ENCODE measurements around the gene CYSRT1. TPM values are rescaled to one million over a fixed set of nuclear protein-coding genes. Genes with fewer than 3 reads are reported as not detected.

Gene CYSRT1
- total RNA-seq, 1 experiment from 2014 or later: 1.3 TPM

DNA sequence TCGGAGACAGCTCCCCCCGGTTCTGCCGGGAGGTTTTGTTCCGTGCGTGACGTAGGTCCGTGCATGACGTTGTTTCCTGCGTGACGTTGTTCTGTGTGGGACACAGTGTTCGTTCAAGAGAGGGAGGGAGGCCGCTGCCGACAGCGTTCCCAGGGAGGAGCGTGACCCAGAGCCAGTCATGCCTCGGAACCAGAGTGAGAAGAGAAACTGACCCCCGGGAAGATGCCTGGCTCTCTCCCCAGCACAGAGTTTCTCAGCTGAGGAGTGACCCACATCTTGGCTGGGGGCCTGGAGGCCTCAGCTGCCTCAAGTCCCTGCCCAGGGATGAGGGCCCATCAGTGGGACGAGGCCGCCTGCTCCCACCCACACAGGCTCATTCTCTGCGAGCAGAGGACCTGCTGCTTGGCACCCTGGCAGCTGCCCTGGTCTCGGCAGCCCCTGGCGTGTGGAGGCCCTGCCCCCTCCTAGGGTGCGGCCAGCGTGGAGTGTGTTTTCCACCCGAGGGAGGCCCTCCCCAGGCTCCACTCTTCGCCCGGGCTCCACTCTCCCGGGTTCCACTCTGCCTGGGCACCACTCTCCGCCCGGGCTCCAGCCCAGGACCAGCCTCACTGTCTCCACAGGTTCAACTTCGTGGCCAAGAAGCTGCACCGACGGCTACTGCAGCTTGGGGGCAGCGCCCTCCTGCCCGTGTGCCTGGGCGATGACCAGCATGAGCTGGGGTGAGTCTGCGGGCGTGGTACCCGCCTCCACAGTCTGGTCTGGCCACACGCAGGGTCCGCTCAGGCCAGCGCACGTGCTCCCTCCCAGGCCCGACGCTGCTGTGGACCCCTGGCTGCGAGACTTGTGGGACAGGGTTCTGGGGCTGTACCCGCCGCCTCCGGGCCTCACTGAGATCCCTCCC, 11.6 kb upstream of the CYSRT1 start:
- Histone ChIP-seq H3K4me1 (ENCODE audit: insufficient read depth, low read length) (peaks cover 17% of the 10 kb centered on the region), H2AFZ (ENCODE audit: low read length) (no peak overlapping the region), H3K36me3 (ENCODE audit: low read depth, low read length) (no peaks in the 10 kb centered on the region), H3K9me3 (ENCODE audit: low read length) (no peaks in the 10 kb centered on the region), H3K9ac (ENCODE audit: low read length) (no peak overlapping the region), H3K4me2 (ENCODE audit: low read length) (no peak overlapping the region), H3K4me3 (ENCODE audit: low read length) (no peak overlapping the region), H3F3A (ENCODE audit: low read length, unreplicated experiment) (no peaks in the 10 kb centered on the region), H4K20me1 (ENCODE audit: low read length) (no peaks in the 10 kb centered on the region), H3K27me3 (ENCODE audit: low read length) (no peaks in the 10 kb centered on the region), H3K27ac (ENCODE audit: low read length) (no peak overlapping the region), H3K9me2 (replicated peaks; ENCODE audit: low read length) (no peaks in the 10 kb centered on the region), H3K79me2 (ENCODE audit: low read length) (no peaks in the 10 kb centered on the region)
- BruUV-seq (replicated peaks): no TSS peak
- ChIA-PET POLR2A (ENCODE audit: unreplicated experiment) (no interaction called here), CTCF (no interaction called here)
- intact Hi-C loops (cut with micrococcal nuclease): no loop called here
- ATAC-seq: no peak
- TF ChIP-seq CTCF (conservative IDR thresholded peaks at IDR 0.05; ENCODE audit: low read depth, low read length) (peak; percentile 47; the same call in 1 of the 2 replicates), EZH2 (IDR thresholded peaks at IDR 0.05; ENCODE audit: low read length, unreplicated experiment) (no peak)
- DNase-seq: no peak

DNA sequence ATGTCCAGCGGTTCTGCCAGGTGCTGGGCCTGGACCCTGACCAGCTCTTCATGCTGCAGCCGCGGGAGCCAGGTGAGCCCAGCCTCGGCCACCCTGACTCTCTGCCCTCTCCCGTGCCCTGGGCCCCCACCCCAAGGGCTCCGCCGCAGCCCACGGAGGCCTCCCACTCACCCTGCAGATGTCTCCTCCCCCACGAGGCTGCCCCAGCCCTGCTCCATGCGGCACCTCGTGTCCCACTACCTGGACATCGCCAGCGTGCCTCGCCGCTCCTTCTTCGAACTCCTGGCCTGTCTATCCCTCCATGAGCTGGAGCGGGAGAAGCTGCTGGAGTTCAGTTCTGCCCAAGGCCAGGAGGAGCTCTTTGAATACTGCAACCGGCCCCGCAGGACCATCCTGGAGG, 10.4 kb upstream of the CYSRT1 start:
- H3K4me3 ChIP-seq (ENCODE audit: low read length): no peak overlapping the region
- no peak overlapping the region for H3K27ac ChIP-seq (ENCODE audit: low read length)
- no peaks in the 10 kb centered on the region for H4K20me1 ChIP-seq (ENCODE audit: low read length)
- no peak overlapping the region for H2AFZ ChIP-seq (ENCODE audit: low read length)
- no peaks in the 10 kb centered on the region for H3K9me3 ChIP-seq (ENCODE audit: low read length)
- intact Hi-C loops (cut with micrococcal nuclease): no loop called here
- CTCF ChIA-PET: no interaction called here
- ATAC-seq (no peak), DNase-seq (no peak)
- H3K4me2 ChIP-seq (ENCODE audit: low read length): no peak overlapping the region
- no TSS peak for BruUV-seq (replicated peaks)
- POLR2A ChIA-PET (ENCODE audit: unreplicated experiment): no interaction called here
- no peaks in the 10 kb centered on the region for H3K9me2 ChIP-seq (replicated peaks; ENCODE audit: low read length)
- H3K9ac ChIP-seq (ENCODE audit: low read length): no peak overlapping the region
- H3F3A ChIP-seq (ENCODE audit: low read length, unreplicated experiment): no peaks in the 10 kb centered on the region
- TF ChIP-seq EZH2phosphoT487 (IDR thresholded peaks at IDR 0.05; ENCODE audit: borderline replicate concordance, low read length): no peak
- H3K79me2 ChIP-seq (ENCODE audit: low read length): no peaks in the 10 kb centered on the region
- H3K27me3 ChIP-seq (ENCODE audit: low read length): no peaks in the 10 kb centered on the region
- H3K4me1 ChIP-seq (ENCODE audit: insufficient read depth, low read length): peaks cover 24% of the 10 kb centered on the region
- no peaks in the 10 kb centered on the region for H3K36me3 ChIP-seq (ENCODE audit: low read depth, low read length)

DNA sequence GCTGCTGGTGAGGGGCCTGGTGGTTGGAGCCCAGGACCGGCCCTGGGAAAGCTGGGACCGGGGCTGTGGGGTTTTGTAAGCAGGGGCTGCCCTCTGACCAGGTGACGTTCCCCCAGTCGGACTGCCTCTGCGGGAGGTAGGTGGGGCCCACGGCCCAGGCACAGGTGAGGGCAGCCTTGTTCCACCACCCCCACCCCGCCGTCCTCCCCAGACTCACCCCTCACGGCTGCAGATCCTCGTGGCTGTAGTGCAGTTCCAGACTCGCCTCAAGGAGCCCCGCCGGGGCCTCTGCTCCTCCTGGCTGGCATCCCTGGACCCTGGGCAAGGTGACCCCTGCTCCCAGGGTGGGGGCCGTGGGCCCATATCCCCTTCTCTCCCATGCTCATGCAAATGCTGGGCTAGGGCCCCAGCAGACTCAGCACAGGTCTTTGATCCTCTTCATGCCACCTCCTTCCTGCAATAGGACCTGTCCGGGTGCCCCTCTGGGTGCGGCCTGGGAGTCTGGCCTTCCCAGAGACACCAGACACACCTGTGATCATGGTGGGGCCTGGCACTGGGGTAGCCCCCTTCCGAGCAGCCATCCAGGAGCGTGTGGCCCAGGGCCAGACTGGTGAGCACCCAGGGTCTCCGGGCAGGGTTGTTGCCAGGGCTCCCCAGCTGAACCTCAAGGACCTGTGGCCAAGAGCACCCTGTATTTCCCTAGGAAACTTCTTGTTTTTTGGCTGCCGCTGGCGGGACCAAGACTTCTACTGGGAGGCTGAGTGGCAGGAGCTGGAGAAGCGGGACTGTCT, 9.6 kb upstream of the CYSRT1 start:
- DNase-seq: no peak
- TF ChIP-seq EZH2 (IDR thresholded peaks at IDR 0.05; ENCODE audit: low read length, unreplicated experiment) (no peak), CTCF (conservative IDR thresholded peaks at IDR 0.05; ENCODE audit: low read depth, low read length) (no peak), EZH2phosphoT487 (IDR thresholded peaks at IDR 0.05; ENCODE audit: borderline replicate concordance, low read length) (no peak)
- POLR2A ChIA-PET (ENCODE audit: unreplicated experiment): no interaction called here
- Histone ChIP-seq H2AFZ (ENCODE audit: low read length) (no peak overlapping the region), H3F3A (ENCODE audit: low read length, unreplicated experiment) (no peaks in the 10 kb centered on the region), H3K36me3 (ENCODE audit: low read depth, low read length) (no peaks in the 10 kb centered on the region), H3K79me2 (ENCODE audit: low read length) (no peaks in the 10 kb centered on the region), H4K20me1 (ENCODE audit: low read length) (no peaks in the 10 kb centered on the region), H3K4me1 (ENCODE audit: insufficient read depth, low read length) (peaks cover 24% of the 10 kb centered on the region), H3K4me3 (ENCODE audit: low read length) (no peak overlapping the region), H3K4me2 (ENCODE audit: low read length) (no peak overlapping the region), H3K9me2 (replicated peaks; ENCODE audit: low read length) (no peaks in the 10 kb centered on the region), H3K9ac (ENCODE audit: low read length) (no peak overlapping the region), H3K9me3 (ENCODE audit: low read length) (no peaks in the 10 kb centered on the region), H3K27ac (ENCODE audit: low read length) (no peak overlapping the region), H3K27me3 (ENCODE audit: low read length) (no peaks in the 10 kb centered on the region)
- CTCF ChIA-PET: no interaction called here
- intact Hi-C loops (cut with micrococcal nuclease): no loop called here
- BruUV-seq (replicated peaks): no TSS peak
- no peak for ATAC-seq
